ENCODE data around the gene PKNOX2. TPM values are rescaled to one million over a fixed set of nuclear protein-coding genes. Genes with fewer than 3 reads are reported as not detected.

PKNOX2 gene
- total RNA-seq, 1 experiment from 2014 or later, result not detected

DNA sequence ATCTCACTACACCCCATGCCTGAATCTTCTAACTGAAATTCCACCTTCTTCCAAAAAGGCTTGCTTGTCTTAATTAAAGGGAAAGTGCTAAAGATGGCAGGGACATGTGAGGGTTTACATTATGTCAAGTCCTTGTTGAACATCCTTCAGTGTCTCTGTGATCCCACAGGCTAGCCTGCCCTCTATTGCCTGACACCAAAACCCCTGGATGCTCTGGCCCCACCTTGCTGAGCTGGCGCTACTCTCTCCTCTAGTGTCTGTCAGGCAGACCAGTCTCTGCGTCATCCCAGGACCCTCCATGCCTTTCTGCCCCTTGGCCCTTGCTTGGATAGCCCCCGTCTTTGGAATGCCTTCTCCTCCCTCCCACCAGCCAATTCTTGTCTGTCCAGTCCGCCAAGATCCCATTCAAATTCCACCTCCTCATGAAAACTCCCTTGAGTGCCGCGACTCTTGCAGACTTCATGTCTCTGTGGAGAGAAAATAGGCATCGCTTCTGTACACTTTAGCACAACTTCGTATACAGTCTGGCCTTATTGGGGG lies 69.3 kb downstream of the PKNOX2 start:
- no peak for DNase-seq (ENCODE audit: low read depth)

DNA sequence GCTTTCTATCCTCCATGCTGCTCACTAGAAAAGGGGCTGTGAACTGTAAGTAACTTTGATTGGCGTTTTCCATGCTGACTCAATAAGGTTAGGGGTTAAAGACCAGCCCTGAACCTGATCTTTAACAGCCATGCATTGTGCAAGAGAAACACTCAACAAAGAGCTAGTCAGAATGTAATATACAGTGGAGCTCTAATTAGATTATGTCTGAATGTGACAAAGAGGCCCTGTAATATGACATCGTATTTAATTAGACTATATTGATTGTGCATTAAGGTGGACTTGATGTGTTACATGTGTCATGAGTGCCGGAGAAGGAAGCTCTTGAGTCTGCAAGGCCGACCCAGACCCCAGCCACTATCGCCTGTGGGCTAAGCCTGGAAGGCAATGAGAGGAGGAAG lies 70.5 kb downstream of the PKNOX2 start:
- DNase-seq (ENCODE audit: low read depth), result no peak

DNA sequence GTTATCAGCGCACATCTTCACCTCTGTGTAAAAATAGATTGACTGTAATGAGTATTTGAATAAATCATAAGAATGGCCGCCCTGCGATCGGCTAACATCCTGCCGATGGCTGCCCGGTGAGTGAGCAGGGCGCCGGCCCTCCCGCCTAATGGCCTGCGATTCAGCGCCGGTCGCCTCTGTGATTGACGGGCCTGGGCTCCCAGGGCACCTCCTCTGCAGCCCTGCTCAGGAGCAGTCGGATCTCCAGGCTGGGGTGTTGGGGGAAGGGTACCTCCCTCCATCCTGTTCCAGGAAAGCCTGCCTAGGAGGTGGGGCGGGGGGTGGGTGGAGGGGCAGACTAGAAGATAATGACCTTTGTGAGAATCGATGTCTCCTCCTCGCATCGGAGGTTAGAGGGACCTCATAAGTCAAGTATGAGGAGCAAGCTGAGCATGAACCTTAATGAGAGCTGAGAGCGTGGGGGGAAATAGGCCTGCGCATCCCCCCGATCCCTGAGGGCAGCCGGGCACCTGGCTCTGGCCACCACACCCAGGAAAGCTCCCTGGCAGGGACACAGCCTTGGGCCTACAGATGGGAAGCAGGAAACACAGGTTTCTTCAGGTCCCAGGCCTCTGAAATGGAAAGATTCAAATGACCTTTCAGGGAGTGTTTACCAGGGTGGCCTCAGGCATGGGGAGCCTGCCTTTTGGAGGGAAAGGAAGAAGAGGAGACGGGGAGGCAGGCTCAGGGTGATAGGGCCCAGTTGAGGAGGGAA lies 71.7 kb downstream of the PKNOX2 start:
- DNase-seq (ENCODE audit: low read depth), result no peak

DNA sequence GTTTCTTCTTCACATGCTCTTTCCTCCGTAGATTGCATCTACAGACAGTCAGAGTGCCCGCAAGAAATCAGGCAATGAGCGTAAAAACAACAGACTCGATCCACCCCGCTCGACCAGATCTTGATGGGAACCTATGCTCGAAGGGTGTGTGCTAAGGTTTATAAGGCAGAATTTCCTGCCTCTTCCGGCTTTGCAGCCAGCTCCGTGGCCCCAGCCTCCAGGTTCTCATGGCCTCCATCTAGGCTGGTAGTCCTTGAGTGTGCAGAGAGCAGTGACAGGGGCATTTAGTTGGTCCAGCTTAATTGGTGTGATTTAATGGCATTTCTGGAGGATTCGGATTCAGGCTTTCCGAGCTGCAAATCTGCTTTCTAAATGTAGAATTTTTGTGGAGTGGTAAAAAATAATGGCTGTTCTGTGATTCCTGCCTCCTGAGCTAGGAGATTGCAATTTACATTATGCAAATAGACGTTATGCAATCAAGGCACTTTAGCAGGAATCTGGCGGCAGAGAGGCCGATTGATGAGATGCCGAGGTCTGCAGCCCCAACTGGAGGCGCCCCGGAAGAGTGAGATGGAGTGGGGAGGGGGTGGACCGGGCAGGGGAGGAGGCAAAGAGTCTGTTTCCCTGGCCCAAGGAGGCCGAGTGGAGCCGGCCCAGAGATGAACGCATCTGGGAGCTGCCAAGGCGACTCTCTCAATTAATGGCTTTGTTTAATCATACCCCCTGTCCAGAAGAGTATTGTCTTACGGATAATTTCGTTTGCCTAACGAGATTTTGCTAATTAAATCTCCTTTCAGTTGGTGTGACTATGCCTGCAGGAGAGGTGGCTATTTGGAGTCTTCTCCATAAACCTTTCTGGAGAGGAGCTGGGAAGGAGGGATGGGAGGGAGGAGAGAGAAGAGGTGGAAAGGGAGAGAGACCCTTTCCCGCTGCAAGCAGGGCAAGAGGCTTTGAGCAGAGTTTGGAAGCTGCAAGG lies 75.3 kb downstream of the PKNOX2 start:
- DNase-seq (ENCODE audit: low read depth), result no peak

DNA sequence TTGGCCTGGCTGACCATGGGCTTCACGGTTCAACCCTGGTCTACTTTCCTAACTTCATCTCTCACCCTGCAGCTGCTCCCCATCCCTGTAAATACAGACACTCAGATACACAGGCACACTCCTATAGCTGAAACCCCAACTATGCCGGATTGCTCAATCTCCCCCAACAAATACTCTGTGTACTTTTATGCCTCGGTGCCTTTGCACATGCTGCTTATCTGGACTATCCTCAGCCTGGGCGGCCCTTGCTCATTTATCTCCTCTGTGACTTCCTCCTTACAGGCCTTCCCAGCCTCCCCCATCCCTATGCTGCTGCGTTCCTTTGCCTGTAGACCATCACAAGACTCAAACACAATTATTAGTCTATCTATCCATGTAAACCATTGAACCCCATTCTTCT lies 76.6 kb downstream of the PKNOX2 start:
- DNase-seq (ENCODE audit: low read depth), result no peak

DNA sequence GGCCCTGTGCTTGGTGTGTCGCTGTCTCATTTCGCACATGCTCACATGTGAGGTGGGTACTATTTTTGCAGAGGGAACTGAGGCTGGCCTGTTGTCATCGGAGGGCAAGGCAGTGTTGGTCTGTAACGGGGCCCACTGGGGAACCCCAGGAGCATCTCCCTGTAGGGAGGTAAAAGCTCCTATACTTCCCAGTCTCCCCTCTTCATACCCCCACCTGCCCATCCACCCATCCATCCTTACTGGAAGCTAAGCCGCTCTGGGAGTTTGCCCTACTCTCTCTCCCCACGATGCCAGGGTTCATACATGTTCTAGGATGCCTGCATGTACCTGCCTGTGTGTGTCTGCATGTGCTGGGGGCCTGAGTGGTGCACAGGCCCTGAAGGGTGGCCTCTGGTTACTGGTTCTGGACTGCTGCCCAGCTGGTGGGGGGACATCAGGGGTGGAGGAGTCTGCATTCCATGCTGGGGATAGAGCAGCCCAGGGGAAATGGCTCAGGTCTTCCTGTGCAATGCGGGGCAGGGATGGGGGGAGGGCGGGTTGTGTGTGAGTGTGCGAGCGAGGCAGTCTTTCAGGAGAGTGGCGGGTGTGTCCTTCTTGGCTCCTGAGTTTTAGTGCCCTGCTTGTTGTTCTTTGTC lies 77.7 kb downstream of the PKNOX2 start:
- DNase-seq (ENCODE audit: low read depth), result no peak

DNA sequence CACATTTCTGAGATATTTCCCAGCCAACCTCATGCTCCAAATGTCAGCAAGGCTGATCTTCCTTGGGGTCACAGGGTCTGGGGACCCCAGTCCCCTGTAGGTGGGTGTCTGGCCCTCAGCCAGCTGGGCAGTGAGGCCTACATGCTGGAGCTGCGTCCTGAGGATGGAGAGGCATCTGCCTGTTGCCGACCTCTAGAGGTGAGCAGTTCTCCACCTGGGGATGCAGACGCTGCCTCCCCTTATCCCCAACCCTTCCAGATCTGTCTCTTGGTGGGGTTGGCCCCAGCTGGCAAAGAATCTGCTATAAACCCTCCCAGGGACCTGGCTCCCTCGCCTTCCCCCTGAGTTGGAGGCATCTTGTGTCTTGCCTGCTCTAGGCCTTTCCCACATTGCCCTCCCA lies 79.6 kb downstream of the PKNOX2 start:
- DNase-seq (ENCODE audit: low read depth), result no peak

DNA sequence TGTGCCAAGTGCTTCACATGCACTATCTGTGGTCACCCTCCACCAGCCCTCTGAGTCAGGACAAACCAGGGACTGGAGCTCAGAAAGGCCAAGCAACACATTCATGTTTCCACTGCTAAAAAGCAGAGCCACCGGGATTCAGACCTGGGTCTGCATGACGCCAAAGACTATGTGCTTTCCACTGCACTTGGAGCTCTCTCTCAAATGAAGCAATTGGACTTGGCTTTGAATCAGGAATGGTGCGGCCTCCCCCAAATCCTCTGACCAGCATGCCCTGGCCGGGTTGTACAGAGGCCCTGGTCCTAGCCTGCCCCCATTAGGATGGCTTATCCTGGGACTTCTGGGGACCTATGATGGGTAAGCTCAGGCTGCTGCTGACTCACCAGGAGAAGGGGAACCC lies 80.7 kb downstream of the PKNOX2 start:
- no peak for DNase-seq (ENCODE audit: low read depth)

DNA sequence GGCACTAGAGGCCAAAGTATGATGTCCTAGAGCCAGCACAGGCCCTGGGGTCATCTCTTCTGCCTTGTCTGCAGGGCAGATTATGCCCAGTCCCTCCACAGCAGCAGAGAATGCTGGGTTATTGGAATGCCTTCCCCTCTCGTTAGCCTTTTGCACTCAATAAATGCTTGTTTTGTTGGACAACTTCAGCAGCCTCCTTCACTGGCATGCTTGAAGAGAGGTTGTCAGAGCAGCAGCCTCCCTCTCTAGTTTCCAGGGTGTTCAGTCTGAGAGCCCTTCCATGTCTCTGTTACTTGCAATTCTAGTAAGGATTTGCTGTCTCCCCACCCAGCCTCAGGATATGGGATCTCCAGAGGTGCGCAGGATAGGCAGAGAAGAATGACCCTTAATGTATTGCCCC lies 82.9 kb downstream of the PKNOX2 start:
- DNase-seq (ENCODE audit: low read depth), result no peak

DNA sequence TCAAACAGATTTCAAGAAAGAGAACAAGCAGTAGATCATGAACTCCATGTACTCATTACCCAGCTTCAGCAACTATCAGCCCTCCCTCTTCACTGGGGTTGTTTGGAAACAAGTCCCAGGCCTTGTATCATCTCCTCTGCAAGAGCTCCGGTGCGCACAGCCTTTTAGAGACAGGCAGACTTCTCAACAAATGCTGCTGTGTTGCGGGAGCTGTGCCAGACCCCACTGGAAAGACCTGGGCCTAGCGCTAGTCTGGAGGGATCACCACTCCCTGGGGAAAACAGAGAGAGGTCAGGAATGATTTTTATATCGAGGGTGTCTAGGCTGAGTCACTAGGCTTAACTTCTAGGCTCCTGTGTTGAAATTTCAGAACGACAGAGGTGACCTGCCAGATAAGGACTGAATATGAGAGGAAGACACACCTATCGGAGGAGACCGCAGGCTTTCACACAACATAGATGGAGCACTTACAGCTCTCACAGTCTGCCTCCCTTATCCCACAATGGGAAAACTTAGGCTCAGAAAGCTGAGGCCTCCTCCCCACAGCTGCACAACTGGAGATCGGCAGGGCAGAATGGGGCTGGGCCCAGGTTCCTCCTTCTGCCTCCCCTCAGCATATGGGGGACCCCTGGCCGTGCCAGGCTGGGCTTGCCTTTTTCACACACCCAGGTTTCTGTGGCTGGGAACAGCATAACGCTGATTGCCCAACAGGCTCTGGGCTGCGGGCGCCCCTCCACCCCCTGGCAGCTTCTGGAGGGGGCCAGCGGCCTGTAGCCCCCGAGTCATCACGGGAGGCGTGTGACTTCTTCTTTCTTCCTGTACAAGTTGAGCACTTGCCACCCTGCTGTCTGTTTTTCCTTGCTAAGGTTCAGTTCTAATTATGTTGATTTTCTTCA lies 86.0 kb downstream of the PKNOX2 start:
- DNase-seq (ENCODE audit: low read depth), result no peak

DNA sequence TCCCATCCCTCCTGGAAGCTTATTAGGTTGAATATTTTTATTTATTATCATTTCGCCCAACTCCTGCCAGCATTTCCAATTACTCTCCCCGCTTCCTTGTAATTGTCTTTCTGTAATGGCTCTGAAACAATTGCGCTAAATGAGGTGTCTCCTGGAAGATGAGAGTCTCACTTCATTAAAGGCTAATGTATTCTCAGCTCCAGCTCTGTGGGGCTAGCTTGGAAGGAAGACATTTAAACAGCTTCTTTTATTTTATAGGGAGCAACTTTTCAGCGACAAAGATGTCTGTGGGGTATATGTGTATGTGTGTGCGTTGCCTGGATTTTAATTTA lies 86.6 kb downstream of the PKNOX2 start:
- DNase-seq (ENCODE audit: low read depth), result no peak

DNA sequence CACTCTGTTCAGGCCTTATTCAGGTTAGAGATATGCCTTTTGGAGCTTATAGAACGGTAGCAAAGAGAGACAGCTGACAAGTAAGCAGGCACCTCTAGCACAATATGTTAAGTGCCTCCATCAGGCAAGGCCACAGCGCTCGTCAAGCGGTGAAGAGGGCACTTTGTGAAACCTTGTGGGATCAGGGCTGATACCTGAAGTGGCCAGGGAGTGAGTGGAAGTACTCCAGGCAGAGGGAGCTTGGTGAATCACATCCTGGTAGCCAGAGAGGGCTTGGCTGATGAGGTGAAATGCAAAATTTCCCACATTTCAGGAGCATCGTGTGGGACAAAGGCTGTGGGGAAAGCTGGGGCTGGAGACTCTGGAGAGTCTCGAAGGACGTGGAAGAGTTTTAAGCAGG lies 87.4 kb downstream of the PKNOX2 start:
- DNase-seq (ENCODE audit: low read depth), result no peak

DNA sequence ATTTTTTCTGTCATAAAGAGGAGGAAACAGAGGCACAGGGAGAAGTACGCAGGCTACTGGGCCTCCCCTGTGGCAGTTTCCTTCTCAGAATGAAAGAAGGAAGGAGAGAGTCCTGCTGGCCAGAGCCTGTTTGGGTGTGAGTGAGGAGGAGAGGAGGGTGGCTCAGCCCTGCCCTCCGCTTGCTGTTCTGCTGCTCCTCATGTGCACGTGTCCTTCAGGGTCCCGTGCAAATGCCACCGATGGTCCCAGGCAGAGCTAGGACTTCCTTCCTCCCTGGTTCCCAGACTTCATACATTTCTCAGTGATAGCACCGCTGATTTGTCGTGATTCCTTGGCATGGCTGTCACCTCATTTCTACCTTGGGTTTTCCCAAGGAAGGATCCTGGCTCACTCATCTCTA lies 88.7 kb downstream of the PKNOX2 start:
- no peak for DNase-seq (ENCODE audit: low read depth)

DNA sequence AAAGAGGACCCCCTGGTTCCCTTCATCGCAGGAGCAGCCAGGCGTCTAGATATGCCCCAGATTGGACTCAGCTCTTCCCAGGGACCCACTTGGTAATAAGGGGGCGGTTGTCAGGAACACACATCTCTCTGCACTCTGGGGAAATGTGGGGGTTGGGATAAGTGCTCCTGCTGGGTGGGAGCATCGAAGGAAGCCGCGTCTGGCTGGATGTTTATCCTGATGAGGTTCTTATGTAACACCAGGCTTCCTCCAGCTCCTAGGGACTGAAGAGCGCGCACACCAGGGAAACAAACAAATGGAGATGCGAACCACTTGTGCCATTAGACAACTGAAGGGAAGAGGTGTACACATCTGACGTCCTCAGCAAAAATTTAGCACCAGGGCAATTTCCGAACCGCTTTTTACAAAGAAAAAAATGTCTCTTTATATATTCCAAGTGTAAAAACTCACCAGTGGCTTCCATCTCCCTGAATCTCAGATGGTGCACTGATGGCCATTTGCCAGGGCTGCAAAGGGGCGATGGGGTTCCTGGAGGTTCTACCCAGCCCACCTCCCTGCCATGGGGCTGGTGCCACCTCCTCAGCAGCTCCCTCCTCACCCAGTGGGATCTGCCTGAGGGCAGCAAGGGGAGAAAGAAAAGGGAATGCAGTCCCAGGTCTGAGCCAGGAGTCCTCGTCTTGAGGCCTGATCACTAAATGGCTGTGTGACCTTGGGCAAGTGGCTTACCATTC lies 89.4 kb downstream of the PKNOX2 start:
- DNase-seq (ENCODE audit: low read depth), result no peak

DNA sequence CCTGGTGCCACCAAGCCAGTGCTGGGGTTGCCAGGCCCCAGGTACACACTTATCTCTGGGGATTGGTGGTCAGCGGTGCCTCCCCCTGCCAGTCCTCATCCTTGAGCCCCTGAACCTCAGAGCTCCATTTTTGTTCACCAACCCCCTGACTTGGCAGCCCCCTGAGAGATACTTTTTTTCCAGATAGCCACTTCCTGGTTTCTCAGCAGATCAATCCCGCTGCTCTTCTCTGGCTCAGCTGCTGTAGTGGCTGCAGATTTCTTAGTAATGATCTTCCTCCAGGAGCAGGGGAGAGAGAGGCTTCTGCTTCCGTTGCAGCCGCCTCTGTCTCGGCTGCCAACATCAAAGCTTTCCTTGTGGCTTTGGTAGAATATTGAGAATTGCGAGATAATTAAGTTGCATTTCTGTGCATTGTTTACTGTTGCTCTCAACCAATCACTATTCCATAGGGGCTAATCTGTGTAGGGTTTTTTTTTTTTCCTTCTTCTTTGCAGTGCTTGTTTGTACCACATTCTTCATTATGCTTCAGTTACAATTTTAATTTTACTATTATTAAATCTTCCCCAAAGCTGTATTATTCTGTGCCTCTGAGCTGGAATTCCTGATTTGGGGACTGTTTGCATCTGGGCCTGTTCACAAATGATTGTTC lies 92.1 kb downstream of the PKNOX2 start:
- DNase-seq (ENCODE audit: low read depth), result no peak

DNA sequence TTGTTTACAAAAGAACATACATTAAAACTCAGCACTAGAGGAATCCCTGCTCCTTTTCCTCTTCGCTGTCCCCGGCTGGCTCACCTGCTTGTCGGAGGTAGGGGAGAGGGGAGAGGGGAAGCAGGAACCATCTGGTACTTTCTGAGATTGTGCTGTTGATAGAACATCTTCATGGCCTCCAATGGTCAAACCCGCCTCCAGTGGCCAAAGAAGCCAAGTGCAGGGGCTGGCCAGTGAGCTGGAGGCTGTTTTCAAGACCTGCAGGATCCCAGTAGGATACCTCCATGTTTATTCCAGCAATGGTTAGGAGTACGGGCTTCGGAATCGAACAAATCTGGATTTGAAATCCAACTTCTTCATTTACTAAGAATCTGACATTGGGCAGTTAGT lies 92.6 kb downstream of the PKNOX2 start:
- DNase-seq (ENCODE audit: low read depth), result no peak

DNA sequence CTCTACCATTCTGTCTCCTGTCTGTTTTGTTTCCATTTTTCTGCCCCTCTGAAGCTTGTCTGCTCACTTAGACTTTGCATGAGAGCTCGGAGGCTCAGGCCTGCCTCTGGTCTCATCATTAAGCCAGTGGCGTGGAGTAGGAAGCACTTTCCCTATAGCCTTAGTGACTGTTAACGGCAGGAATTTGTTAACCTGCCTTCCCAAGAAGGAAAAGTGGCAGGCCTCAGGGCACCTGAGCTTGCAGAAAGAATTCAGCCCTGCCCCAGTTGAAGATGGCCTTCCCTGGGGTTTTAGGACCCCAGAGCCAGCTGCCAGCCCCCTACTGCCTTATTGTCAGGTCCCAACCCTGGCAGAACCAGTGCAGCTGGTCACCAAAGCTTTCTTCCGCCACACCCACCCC lies 93.2 kb downstream of the PKNOX2 start:
- no peak for DNase-seq (ENCODE audit: low read depth)

DNA sequence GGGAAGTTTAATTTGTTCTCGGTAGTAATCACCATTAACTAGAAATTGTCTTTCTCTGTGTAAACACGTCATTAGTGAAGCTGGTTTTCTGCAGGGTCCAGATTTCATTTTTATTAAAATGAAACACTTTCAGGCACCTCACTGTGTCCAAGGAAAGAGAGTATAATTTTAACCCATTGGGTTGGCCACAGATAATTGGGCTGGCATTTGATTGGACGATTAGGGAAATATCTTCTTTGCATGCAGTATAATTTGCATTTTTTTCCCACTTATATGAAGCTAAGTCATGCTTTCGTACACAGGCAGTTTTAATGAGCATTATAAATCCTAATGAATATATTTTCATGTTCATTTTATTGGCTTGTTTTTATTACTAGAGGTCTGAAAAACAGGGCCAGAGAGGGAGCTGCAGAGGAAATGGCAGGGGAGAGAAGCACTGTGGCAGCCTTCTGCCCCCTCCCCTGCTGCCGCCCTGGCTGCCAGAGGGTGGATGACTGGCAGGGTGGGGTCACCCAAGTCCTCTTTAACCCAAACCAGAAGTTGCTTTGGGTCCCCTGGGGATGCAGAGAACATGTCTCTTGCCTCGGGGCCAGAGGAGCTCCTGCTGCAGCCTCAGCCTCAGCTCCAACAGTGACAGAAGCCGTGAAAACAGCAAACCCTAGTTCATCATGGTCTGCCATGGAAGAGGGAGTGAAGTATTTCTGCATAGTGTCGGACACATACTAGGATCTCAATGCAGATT lies 93.9 kb downstream of the PKNOX2 start:
- no peak for DNase-seq (ENCODE audit: low read depth)

DNA sequence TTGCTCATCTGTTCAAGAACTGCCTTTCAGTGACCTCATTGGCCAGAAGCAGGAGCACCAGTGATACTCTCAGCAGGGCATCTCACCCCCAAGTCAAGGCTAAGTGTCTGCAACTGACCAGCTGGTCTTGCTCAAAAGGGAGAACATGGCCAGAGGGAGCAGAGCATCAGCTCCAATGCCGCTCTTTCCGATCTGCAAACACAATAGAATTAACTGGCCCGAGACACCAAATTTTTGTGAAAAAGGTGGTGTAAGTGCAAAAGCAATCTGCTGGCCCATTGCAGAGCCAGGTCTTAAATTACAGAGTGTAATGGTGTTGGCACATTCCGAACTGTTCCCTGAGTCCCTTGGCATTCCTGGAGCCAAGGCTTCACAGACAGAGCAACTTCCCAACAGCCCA lies 97.0 kb downstream of the PKNOX2 start:
- no peak for DNase-seq (ENCODE audit: low read depth)

Measured in M059J (cell line).